ENCODE data around the gene BEST2.

The BEST2 gene

GRCh38 chr19:12759686-12760085 is 8.1 kb downstream of the BEST2 start:
- H3K27ac ChIP-seq (ENCODE audit: low read depth, low read length) = no peak overlapping the region
- no peak overlapping the region for H3K9ac ChIP-seq (ENCODE audit: low read length)
- H3K36me3 ChIP-seq (ENCODE audit: control insufficient read depth, insufficient read depth, low read length) = peaks cover 4% of the 10 kb centered on the region
- no peak overlapping the region for H3K4me3 ChIP-seq (ENCODE audit: low read length)
- H3K4me1 ChIP-seq (ENCODE audit: control insufficient read depth, insufficient read depth, low read length) = no peaks in the 10 kb centered on the region
- H3K27me3 ChIP-seq (ENCODE audit: control insufficient read depth, insufficient read depth, low read length) = no peaks in the 10 kb centered on the region

DNA sequence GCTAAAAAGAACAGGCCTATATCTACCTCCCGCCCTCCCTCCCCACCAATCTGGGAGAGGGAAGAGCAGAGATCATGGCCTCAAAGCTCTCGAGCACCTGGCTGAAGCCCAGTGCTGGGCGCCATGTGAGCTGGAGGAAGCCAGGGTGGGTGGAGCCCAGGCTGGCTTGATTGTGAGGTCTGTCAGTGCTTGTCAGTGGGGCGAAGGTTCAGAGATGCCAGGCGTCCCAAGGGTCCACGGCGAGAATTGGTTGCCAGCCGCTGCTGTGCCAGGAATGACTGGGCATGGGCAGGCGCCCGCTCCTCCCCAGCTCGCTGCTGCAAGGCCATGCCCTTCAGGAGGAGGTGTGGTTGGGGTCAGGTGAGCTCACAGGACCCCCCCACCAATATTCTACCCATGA is 11.5 kb downstream of the BEST2 start:
- peaks cover 4% of the 10 kb centered on the region for H3K36me3 ChIP-seq (ENCODE audit: control insufficient read depth, insufficient read depth, low read length)
- no peak overlapping the region for H3K27ac ChIP-seq (ENCODE audit: low read depth, low read length)
- no peak overlapping the region for H3K9ac ChIP-seq (ENCODE audit: low read length)

DNA sequence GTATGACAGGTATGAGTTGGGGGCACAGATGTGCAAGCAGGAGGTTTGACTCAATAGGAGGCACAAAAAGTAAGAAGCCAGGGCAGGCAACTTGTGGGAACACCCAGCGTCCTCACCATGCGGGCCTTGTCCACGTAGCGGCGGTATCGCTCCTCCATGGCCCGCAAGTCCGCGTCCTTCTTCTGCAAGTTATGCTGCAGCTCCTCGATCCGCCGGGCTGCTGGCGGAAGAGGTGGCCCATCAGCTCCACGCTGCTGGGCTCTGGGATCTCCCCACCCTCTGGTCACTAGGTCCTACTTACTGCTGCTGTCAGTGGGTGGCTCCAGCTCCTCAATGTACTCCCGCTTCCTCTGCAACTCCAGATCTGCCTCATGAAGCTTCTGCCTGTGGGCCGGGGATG is 13.1 kb downstream of the BEST2 start:
- no peak overlapping the region for H3K4me3 ChIP-seq (ENCODE audit: low read length)
- H3K27ac ChIP-seq (ENCODE audit: low read depth, low read length) = no peak overlapping the region
- no peaks in the 10 kb centered on the region for H3K27me3 ChIP-seq (ENCODE audit: control insufficient read depth, insufficient read depth, low read length)
- H3K9ac ChIP-seq (ENCODE audit: low read length) = no peak overlapping the region
- H3K4me1 ChIP-seq (ENCODE audit: control insufficient read depth, insufficient read depth, low read length) = peaks cover 2% of the 10 kb centered on the region
- peaks cover 4% of the 10 kb centered on the region for H3K36me3 ChIP-seq (ENCODE audit: control insufficient read depth, insufficient read depth, low read length)

More for the DNA sequence above, 11.5 kb downstream of the BEST2 start:
- Histone ChIP-seq H3K4me3 (ENCODE audit: low read length) (no peak overlapping the region), H3K4me1 (ENCODE audit: control insufficient read depth, insufficient read depth, low read length) (peaks cover 2% of the 10 kb centered on the region), H3K27me3 (ENCODE audit: control insufficient read depth, insufficient read depth, low read length) (no peaks in the 10 kb centered on the region)

DNA sequence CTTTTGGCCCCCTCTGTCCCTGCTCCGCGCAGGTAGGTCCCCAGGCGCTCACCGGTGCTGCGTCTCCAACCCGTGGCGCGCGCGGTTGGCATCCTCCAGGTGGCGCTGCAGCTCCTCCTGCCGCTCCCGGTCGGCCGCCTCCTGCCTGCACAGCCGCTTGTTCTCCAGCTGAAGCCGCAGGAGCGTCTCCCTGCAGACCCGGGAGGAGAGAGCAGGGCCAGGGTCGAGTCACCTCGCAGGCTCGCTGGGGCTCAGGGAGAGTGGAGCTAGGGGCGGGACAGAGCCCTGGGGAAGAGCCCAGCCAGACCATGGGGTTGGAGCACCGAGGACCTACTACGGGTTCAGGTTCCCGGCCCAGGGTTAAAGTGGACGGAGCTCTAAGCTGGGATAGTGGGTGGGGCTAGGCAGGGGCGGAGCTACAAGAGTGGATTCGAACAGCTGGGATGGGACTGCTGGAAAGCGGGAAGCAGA is 14.5 kb downstream of the BEST2 start:
- no peak overlapping the region for H3K9ac ChIP-seq (ENCODE audit: low read length)
- peak overlapping the region; percentile 70 for H3K4me3 ChIP-seq (ENCODE audit: low read length)
- H3K27me3 ChIP-seq (ENCODE audit: control insufficient read depth, insufficient read depth, low read length) = no peaks in the 10 kb centered on the region

GRCh38 chr19:12767150-12767549 is 15.6 kb downstream of the BEST2 start:
- Histone ChIP-seq H3K9ac (ENCODE audit: low read length) (no peak overlapping the region), H3K4me1 (ENCODE audit: control insufficient read depth, insufficient read depth, low read length) (peaks cover 2% of the 10 kb centered on the region), H3K27me3 (ENCODE audit: control insufficient read depth, insufficient read depth, low read length) (no peaks in the 10 kb centered on the region), H3K36me3 (ENCODE audit: control insufficient read depth, insufficient read depth, low read length) (peaks cover 6% of the 10 kb centered on the region), H3K27ac (ENCODE audit: low read depth, low read length) (no peak overlapping the region), H3K4me3 (ENCODE audit: low read length) (no peak overlapping the region)

More for the DNA sequence above, 14.5 kb downstream of the BEST2 start:
- peaks cover 2% of the 10 kb centered on the region for H3K4me1 ChIP-seq (ENCODE audit: control insufficient read depth, insufficient read depth, low read length)
- H3K27ac ChIP-seq (ENCODE audit: low read depth, low read length) = peak overlapping the region; percentile 61
- peaks cover 6% of the 10 kb centered on the region for H3K36me3 ChIP-seq (ENCODE audit: control insufficient read depth, insufficient read depth, low read length)

GRCh38 chr19:12767666-12768065 is 16.1 kb downstream of the BEST2 start:
- H3K4me1 ChIP-seq (ENCODE audit: control insufficient read depth, insufficient read depth, low read length) = peaks cover 2% of the 10 kb centered on the region
- no peak overlapping the region for H3K27ac ChIP-seq (ENCODE audit: low read depth, low read length)
- no peak overlapping the region for H3K4me3 ChIP-seq (ENCODE audit: low read length)
- no peaks in the 10 kb centered on the region for H3K27me3 ChIP-seq (ENCODE audit: control insufficient read depth, insufficient read depth, low read length)
- no peak overlapping the region for H3K9ac ChIP-seq (ENCODE audit: low read length)
- peaks cover 6% of the 10 kb centered on the region for H3K36me3 ChIP-seq (ENCODE audit: control insufficient read depth, insufficient read depth, low read length)

DNA sequence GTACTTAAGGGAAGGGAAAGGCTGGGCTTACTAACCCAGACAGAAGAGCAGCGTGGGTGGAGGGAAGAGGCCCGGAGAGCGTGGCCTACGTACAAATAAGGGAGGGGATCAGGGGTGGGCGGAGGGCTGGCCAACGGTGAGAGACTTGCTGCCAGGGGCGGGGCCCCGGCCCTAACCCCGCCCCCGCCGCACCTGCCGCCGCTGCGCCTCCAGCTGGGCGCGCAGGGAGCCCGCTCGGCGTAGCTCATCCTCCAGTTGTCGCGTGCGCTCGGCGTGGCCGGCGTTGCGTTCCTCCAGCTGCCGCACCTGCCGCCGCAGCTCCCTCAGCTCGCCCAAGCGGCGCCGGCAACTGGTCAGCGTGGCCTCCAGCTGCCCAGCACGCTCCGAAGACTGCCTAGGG is 18.1 kb downstream of the BEST2 start:
- no peak overlapping the region for H3K9ac ChIP-seq (ENCODE audit: low read length)
- H3K27ac ChIP-seq (ENCODE audit: low read depth, low read length) = no peak overlapping the region
- no peak overlapping the region for H3K4me3 ChIP-seq (ENCODE audit: low read length)
- H3K36me3 ChIP-seq (ENCODE audit: control insufficient read depth, insufficient read depth, low read length) = peaks cover 2% of the 10 kb centered on the region
- H3K27me3 ChIP-seq (ENCODE audit: control insufficient read depth, insufficient read depth, low read length) = no peaks in the 10 kb centered on the region
- peaks cover 2% of the 10 kb centered on the region for H3K4me1 ChIP-seq (ENCODE audit: control insufficient read depth, insufficient read depth, low read length)

DNA sequence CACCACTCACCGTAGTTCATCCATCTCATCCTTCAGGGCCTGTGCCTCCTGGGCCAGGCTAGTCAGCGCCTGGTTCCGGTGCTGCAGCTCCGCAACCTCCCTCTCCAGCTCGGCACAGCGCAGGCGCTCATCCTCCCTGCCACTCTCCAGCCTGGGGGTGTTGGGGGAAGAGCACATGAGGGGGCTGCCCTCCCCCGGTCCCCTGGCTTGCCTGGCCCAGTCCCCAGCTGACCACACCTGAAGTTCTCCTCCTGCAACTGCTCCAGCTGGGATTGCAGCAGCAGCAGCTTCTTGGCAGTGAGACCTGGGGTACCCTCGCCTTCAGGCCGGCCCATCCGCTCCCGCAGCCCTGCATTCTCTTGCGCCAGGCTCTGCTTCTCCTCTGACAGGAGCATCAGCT is 19.3 kb downstream of the BEST2 start:
- Histone ChIP-seq H3K27me3 (ENCODE audit: control insufficient read depth, insufficient read depth, low read length) (no peaks in the 10 kb centered on the region), H3K9ac (ENCODE audit: low read length) (no peak overlapping the region), H3K4me3 (ENCODE audit: low read length) (no peak overlapping the region), H3K36me3 (ENCODE audit: control insufficient read depth, insufficient read depth, low read length) (peaks cover 2% of the 10 kb centered on the region), H3K27ac (ENCODE audit: low read depth, low read length) (no peak overlapping the region), H3K4me1 (ENCODE audit: control insufficient read depth, insufficient read depth, low read length) (peaks cover 5% of the 10 kb centered on the region)

DNA sequence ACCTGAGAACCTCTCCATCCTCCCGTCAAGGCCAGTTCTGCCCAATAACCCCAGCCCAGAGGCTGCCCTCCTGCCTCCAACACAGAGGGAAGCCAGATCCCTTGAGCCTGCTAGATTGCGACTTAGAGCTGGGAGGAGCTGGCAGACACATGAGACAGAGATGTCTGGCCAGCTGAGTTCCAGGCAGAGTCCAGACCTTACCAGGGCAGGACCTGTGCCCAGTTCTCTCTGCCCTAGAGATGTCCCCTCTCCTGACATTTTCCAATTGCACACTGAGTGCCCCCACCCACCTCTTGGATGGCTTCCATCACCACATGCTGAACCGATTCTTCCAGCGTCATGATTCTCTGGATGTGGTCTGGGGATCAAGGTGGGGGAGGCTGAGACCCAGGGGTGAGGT is 20.7 kb downstream of the BEST2 start:
- H3K9ac ChIP-seq (ENCODE audit: low read length) = no peak overlapping the region
- no peak overlapping the region for H3K27ac ChIP-seq (ENCODE audit: low read depth, low read length)
- H3K4me1 ChIP-seq (ENCODE audit: control insufficient read depth, insufficient read depth, low read length) = peaks cover 5% of the 10 kb centered on the region

DNA sequence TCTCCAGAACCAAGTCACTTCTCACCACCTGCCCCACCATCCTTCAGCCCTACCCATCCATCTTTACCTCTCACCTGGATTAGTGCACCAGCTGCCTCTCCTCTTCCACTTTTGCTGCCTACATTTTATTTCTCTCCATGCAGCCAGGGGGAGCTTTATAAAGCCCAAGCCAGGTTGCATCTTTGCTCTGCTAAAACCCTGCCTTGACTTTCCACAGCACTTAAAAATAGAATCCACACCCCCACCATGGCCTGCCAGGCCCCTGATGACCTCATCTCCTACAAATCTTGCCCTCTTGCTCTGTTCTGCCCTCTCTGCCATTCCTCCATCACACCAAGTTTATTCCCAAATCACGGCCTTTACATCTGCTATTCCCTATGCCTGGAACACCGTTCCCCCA is 22.0 kb downstream of the BEST2 start:
- Histone ChIP-seq H3K4me3 (ENCODE audit: low read length) (no peak overlapping the region), H3K9ac (ENCODE audit: low read length) (no peak overlapping the region), H3K27me3 (ENCODE audit: control insufficient read depth, insufficient read depth, low read length) (no peaks in the 10 kb centered on the region), H3K36me3 (ENCODE audit: control insufficient read depth, insufficient read depth, low read length) (peaks cover 2% of the 10 kb centered on the region), H3K27ac (ENCODE audit: low read depth, low read length) (no peak overlapping the region), H3K4me1 (ENCODE audit: control insufficient read depth, insufficient read depth, low read length) (peaks cover 7% of the 10 kb centered on the region)

More for the DNA sequence above, 20.7 kb downstream of the BEST2 start:
- H3K36me3 ChIP-seq (ENCODE audit: control insufficient read depth, insufficient read depth, low read length) = peaks cover 2% of the 10 kb centered on the region
- H3K27me3 ChIP-seq (ENCODE audit: control insufficient read depth, insufficient read depth, low read length) = no peaks in the 10 kb centered on the region
- H3K4me3 ChIP-seq (ENCODE audit: low read length) = no peak overlapping the region

DNA sequence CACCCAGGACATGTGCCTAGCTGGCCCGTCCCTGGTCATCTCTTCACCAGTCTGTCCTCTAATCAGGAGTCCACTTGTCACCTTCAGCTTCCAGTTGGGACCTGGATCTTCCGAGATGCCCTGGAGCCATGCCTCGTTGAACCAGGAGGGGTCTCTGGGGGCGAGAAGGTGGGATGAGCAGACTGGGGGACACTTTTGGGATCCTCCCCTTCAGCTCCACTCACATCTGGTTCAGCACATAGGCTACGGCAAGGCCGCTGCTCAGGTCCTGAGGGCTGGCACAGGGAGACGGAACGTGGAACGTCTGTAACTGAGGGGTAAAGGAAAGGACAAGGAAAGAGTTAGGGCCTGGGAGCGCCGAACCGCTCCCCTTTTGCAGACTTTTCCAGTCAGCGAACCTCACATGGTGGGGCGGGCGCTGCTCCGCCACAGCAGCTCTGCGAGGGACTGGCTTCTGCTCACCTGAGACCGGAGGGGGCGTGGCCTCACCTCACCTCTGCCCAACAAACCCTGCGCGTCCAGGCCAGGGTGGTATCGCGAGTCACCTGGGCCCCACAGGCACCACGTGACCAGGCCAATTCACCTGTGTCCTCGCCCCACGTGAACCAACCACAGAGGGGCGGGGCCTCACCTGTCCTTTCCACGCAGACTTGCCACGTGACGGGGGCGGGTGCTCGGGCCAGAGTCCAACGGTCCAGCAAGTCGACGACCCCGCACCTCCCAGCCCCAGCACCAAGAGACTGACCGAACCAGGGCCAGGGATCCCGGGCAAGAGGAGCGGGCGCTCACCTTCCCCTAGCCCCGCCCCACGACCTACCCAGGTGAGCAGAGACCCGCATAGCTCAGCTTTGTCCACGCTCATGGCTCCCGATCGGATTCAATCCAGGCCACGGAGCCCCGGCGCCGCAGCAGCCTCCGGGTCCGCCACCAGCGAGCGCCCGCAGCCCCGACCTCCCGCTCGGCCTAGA is 23.3 kb downstream of the BEST2 start, which contains the start of gene HOOK2:
HOOK2 (minus strand) TSS at position 965 of the 968 bp plus-strand sequence; CDS start at position 862, 103 bp downstream.
- Histone ChIP-seq H3K27me3 (ENCODE audit: control insufficient read depth, insufficient read depth, low read length) (no peaks in the 10 kb centered on the region), H3K4me3 (ENCODE audit: low read length) (peak within 1 kb of the TSS; percentile 87), H3K9ac (ENCODE audit: low read length) (peak within 1 kb of the TSS; percentile 49), H3K4me1 (ENCODE audit: control insufficient read depth, insufficient read depth, low read length) (peaks cover 16% of the 10 kb centered on the region), H3K27ac (ENCODE audit: low read depth, low read length) (peak within 1 kb of the TSS; percentile 61), H3K36me3 (ENCODE audit: control insufficient read depth, insufficient read depth, low read length) (peaks cover 2% of the 10 kb centered on the region)

GRCh38 chr19:12777217-12778016 is 25.8 kb downstream of the BEST2 start:
- Histone ChIP-seq H3K27me3 (ENCODE audit: control insufficient read depth, insufficient read depth, low read length) (no peaks in the 10 kb centered on the region), H3K9ac (ENCODE audit: low read length) (peak overlapping the region; percentile 57), H3K4me3 (ENCODE audit: low read length) (peak overlapping the region; percentile 76), H3K27ac (ENCODE audit: low read depth, low read length) (peak overlapping the region; percentile 97), H3K36me3 (ENCODE audit: control insufficient read depth, insufficient read depth, low read length) (no peaks in the 10 kb centered on the region), H3K4me1 (ENCODE audit: control insufficient read depth, insufficient read depth, low read length) (peaks cover 18% of the 10 kb centered on the region)
